GM12878 (cell line): ENCODE measurements around the gene LYRM2. TPM values are rescaled to one million over a fixed set of nuclear protein-coding genes. Genes with fewer than 3 reads are reported as not detected.

Experiments used
- ATAC-seq: fragments of 200-7000 bp; cut with Tn5 transposase; 3 replicates; pipeline ENCODE4 v1.9.1; 2020; ENCODE audit warnings: mild to moderate bottlenecking, moderate library complexity
- BruUV-seq: library from RNA; stranded (reverse); fragments of 400-500 nt; replicated peaks from 2 replicates; lab custom pipeline; 2021; lab: Mats Ljungman, UMichigan
- CTCF ChIA-PET: fragments of 300-600 bp; sonication (Branson Sonifier 250); formaldehyde crosslinking; extraction: SDS; loops from one replicate; lab custom pipeline; 2021; ENCODE audit warnings: inconsistent platforms; lab: Yijun Ruan, JAX
- POLR2A ChIA-PET: fragments of 350-600 bp; formaldehyde crosslinking; extraction: SDS; loops from one replicate; lab custom pipeline; 2021; ENCODE audit warnings: inconsistent platforms; lab: Charles Lee
- RAD21 ChIA-PET: fragments of 300-600 bp; sonication (Branson Sonifier 250); formaldehyde crosslinking; loops from one replicate; lab custom pipeline; 2023; ENCODE audit warnings: antibody characterized with exemption; ENCODE audit not compliant: unreplicated experiment; lab: Charles Lee
- SMC1A ChIA-PET: fragments of 300-600 bp; sonication (Branson Sonifier 250); formaldehyde crosslinking; loops from one replicate; lab custom pipeline; 2023; ENCODE audit not compliant: unreplicated experiment, uncharacterized antibody; lab: Charles Lee
- DNase-seq: peaks from one replicate; pipeline ENCODE4 v3.0.0-alpha.2; 2011; ENCODE audit warnings: low read depth, low spot score
- FAIRE-seq: peaks from 3 replicates; lab custom pipeline; 2011; peaks lifted over from hg19 to GRCh38; lab: Jason Lieb, UNC
- H2AFZ ChIP-seq: 2 replicates; pipeline ENCODE4 v1.6.0; 2011; ENCODE audit warnings: low read depth, low read length, control low read depth; ENCODE audit not compliant: control insufficient read depth
- H3K27ac ChIP-seq: 2 replicates; pipeline ENCODE4 v1.5.1; 2011; ENCODE audit warnings: control low read depth; ENCODE audit not compliant: control insufficient read depth, insufficient read depth
- H3K27me3 ChIP-seq, 2 experiments: replicated peaks in 1 of 2; 2 replicates each; pipeline versions ENCODE4 v1.6.0 to v1.6.1; 2011; ENCODE audit warnings: low read length in 1 of 2; ENCODE audit not compliant: control insufficient read depth in 2 of 2, insufficient read depth in 2 of 2
- H3K36me3 ChIP-seq, 2 experiments: 2 replicates each; pipeline ENCODE4 v1.5.1; 2011; ENCODE audit warnings: low read length in 1 of 2; ENCODE audit not compliant: control insufficient read depth in 2 of 2, insufficient read depth in 2 of 2
- H3K4me1 ChIP-seq: 2 replicates; pipeline ENCODE4 v1.6.1; 2011; ENCODE audit warnings: mild to moderate bottlenecking, low read length, moderate library complexity, mixed read lengths; ENCODE audit not compliant: control insufficient read depth, insufficient read depth
- H3K4me2 ChIP-seq: 2 replicates; pipeline ENCODE4 v1.6.0; 2011; ENCODE audit warnings: control low read depth; ENCODE audit not compliant: control insufficient read depth, insufficient read depth
- H3K4me3 ChIP-seq: fragments of 200-600 bp; sonication (generic); 2 replicates; pipeline ENCODE4 v1.5.1; 2016
- H3K79me2 ChIP-seq: 2 replicates; pipeline ENCODE4 v1.6.0; 2011; ENCODE audit warnings: low read length; ENCODE audit not compliant: control insufficient read depth, insufficient read depth
- H3K9ac ChIP-seq: 2 replicates; pipeline ENCODE4 v1.8.0; 2011; ENCODE audit warnings: low read length, control low read depth, mixed read lengths; ENCODE audit not compliant: control insufficient read depth, insufficient read depth
- H3K9me3 ChIP-seq: replicated peaks from 3 replicates; pipeline ENCODE4 v1.5.1; 2011; ENCODE audit warnings: mild to moderate bottlenecking, low read length; ENCODE audit not compliant: control insufficient read depth, insufficient read depth
- H4K20me1 ChIP-seq: 2 replicates; pipeline ENCODE4 v1.6.0; 2011; ENCODE audit not compliant: control insufficient read depth, insufficient read depth
- ASH2L ChIP-seq: fragments of 300-600, 200-600 bp; sonication (generic); IDR thresholded peaks from 2 replicates; pipeline ENCODE4 v1.6.1; 2017; ENCODE audit warnings: low read depth, mild to moderate bottlenecking, borderline replicate concordance
- HDAC2 ChIP-seq: fragments of 200-600 bp; sonication (generic); IDR thresholded peaks from 2 replicates; pipeline ENCODE4 v1.6.1; 2017
- LARP7 ChIP-seq: fragments of 450-650 bp; IDR thresholded peaks from 2 replicates; pipeline ENCODE4 v1.6.1; 2017; ENCODE audit warnings: mild to moderate bottlenecking
- SREBF2 ChIP-seq: IDR thresholded peaks from 2 replicates; pipeline ENCODE4 v1.6.1; 2012; ENCODE audit warnings: mild to moderate bottlenecking, low read length
- WGBS: methylation state at CpG from one replicate; pipeline ENCODE4 v1.1.6; 2016; ENCODE audit warnings: low lambda C conversion rate; ENCODE audit not compliant: insufficient replicate concordance, insufficient coverage; ENCODE audit errors: missing lambda C conversion rate; 5-methylcytosine and 5-hydroxymethylcytosine counted together
- in situ Hi-C: fragments of 300-500 bp; cut with MboI; formaldehyde crosslinking; loops from 9 replicates; pipeline ENCODE4 v1.14.3; 2018; ENCODE audit warnings: mixed read lengths
- intact Hi-C: fragments of 100-400 bp; cut with micrococcal nuclease; formaldehyde crosslinking; loops from one replicate; pipeline ENCODE4 v1.14.2; 2022; ENCODE audit not compliant: unreplicated experiment
- polyA plus RNA-seq, 11 experiments: library from polyadenylated mRNA; depleted of rRNA in 4 of 11; unstranded in 6 of 11; stranded (reverse) in 5 of 11; fragments of >200 nt; fragmentation: Nextera tagmentation in 4 of 11; fragmentation: Illumina TruSeq in 1 of 11; extraction: Ambion mirVana in 4 of 11; extraction: Trizol in 1 of 11; gene quantifications; 1 replicate in 1 of 11; 2 replicates in 10 of 11; pipeline versions ENCODE4 v1.2.1 to v1.2.3, GENCODE V29; 2011 to 2016; ENCODE audit warnings: inconsistent platforms in 2 of 11, missing spikeins in 2 of 11, low read depth in 1 of 11
- total RNA-seq, 4 experiments: library from RNA; depleted of rRNA in 3 of 4; stranded (reverse); fragments of >200 nt in 3 of 4; fragmentation: Illumina TruSeq in 1 of 4; extraction: Trizol in 1 of 4; gene quantifications; 2 replicates each; pipeline versions ENCODE4 v1.2.1 to v1.2.3, GENCODE V29; 2013 to 2021
- TF ChIP-seq, protein P1 (sequence below): fragments of 450-650 bp; IDR thresholded peaks from 2 replicates; pipeline ENCODE4 v1.6.1; 2017; ENCODE audit warnings: mild to moderate bottlenecking, low read depth, inconsistent platforms; ENCODE audit not compliant: poor library complexity, severe bottlenecking
- TF ChIP-seq, protein P2 (sequence below): fragments of 450-650 bp; IDR thresholded peaks from 2 replicates; pipeline ENCODE4 v1.6.1; 2016; ENCODE audit warnings: mild to moderate bottlenecking
- TF ChIP-seq, protein P3 (sequence below): IDR thresholded peaks from 2 replicates; pipeline ENCODE4 v1.6.1; 2011; ENCODE audit warnings: mild to moderate bottlenecking, low read depth, low read length, moderate library complexity; ENCODE audit not compliant: insufficient replicate concordance
- TF ChIP-seq, protein P4 (sequence below): fragments of 450-650 bp; IDR thresholded peaks from 2 replicates; pipeline ENCODE4 v1.6.1; 2016; ENCODE audit warnings: mild to moderate bottlenecking
- TF ChIP-seq, protein P5 (sequence below): IDR thresholded peaks from 2 replicates; pipeline ENCODE4 v1.6.1; 2012; ENCODE audit warnings: improper control_type of control experiment, low read depth, low read length; ENCODE audit not compliant: insufficient replicate concordance

Gene LYRM2
- total and polyA plus RNA-seq, 10 of the 15 experiments (the other 5 are each of a cell fraction or from before 2014, with no cell fraction given), result 17.2 to 75.0 (median 30.9) TPM

DNA sequence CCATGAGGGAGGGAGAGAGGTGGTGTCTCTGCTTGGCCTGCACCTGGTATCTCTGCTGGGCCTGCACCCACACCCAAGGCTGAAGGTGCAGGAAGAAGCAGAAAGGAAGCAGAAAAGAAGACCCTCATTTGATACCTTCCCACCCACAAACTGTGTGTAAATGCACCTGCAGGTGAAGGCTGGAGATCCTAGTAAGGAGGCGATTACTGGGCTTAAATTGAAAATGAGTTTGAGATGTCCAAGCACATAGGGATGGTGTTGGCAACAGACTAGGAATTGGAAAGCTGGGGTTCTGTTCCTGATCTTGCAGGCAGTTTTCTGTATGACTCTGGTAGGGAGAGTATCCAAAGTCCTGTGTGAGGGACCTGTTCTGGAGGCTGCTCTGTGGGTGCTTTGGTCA, 74.7 kb downstream of the LYRM2 start (continued):
- TF ChIP-seq, protein P1, sequence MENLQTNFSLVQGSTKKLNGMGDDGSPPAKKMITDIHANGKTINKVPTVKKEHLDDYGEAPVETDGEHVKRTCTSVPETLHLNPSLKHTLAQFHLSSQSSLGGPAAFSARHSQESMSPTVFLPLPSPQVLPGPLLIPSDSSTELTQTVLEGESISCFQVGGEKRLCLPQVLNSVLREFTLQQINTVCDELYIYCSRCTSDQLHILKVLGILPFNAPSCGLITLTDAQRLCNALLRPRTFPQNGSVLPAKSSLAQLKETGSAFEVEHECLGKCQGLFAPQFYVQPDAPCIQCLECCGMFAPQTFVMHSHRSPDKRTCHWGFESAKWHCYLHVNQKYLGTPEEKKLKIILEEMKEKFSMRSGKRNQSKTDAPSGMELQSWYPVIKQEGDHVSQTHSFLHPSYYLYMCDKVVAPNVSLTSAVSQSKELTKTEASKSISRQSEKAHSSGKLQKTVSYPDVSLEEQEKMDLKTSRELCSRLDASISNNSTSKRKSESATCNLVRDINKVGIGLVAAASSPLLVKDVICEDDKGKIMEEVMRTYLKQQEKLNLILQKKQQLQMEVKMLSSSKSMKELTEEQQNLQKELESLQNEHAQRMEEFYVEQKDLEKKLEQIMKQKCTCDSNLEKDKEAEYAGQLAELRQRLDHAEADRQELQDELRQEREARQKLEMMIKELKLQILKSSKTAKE, result no peak

DNA sequence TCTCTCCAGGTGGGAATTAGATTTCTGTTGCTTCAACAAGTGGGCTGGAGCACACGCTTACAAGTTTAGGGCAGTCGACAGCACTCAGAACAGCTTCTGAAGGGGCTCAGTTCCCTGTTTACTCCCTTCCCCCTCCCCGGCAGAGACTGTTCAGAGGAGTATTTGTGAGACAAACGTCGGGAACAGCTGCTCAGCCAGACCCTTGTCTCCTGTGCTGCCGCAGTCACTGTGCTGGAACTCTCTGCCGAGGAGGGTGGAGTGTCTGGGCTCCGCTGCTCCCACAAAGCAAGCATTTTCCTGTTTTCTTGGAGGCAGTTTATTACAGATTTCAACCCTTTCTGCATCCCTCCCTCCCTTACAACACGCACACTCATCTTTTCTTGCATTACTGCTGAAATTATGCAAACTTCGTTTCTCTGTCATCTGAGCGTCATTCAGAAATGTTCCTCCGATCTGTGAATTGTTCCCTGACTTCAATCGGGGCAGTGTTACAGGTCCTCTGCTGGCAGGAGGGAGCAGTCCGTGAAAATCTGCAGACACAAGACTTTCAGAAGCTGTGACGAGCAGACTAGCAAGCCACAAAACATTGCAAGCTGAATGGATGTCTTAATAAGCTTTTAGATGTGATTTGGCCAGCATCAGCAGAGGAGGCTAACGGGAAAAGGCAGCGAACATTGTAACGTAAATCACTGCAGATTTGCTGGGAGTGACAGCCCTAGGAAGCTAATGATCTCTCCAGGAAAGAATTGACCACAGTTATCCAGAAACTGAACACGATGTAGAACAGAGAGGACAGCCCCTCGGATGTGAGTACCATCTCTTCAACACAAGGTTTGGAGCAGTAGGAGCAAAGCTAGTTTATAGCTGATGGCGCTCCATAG, 76.2 kb downstream of the LYRM2 start:
- CTCF ChIA-PET, result no interaction called here
- Histone ChIP-seq H3K27me3 (peaks cover 0 to 3% of the 10 kb centered on the region in 2 experiments; a peak in 2 of 4 replicates), H4K20me1 (no peaks in the 10 kb centered on the region), H3K36me3 (no peaks in the 10 kb centered on the region), H3K4me1 (no peaks in the 10 kb centered on the region), H3K27ac (no peak overlapping the region), H2AFZ (no peak overlapping the region), H3K9ac (no peak overlapping the region), H3K4me3 (no peak overlapping the region), H3K4me2 (no peak overlapping the region), H3K9me3 (no peaks in the 10 kb centered on the region), H3K79me2 (no peaks in the 10 kb centered on the region)
- SMC1A ChIA-PET, result no interaction called here
- intact Hi-C loops (no loop called here), in situ Hi-C loops (no loop called here)
- 47% methylated on average over 21 of the region's 21 CpGs for WGBS
- ATAC-seq (no peak), DNase-seq (no peak), FAIRE-seq (no peak)
- no TSS peak for BruUV-seq
- POLR2A ChIA-PET, result no interaction called here
- RAD21 ChIA-PET, result no interaction called here
- TF ChIP-seq ASH2L, result no peak
- TF ChIP-seq, protein P2, sequence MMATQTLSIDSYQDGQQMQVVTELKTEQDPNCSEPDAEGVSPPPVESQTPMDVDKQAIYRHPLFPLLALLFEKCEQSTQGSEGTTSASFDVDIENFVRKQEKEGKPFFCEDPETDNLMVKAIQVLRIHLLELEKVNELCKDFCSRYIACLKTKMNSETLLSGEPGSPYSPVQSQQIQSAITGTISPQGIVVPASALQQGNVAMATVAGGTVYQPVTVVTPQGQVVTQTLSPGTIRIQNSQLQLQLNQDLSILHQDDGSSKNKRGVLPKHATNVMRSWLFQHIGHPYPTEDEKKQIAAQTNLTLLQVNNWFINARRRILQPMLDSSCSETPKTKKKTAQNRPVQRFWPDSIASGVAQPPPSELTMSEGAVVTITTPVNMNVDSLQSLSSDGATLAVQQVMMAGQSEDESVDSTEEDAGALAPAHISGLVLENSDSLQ, result no peak
- TF ChIP-seq, protein P3, sequence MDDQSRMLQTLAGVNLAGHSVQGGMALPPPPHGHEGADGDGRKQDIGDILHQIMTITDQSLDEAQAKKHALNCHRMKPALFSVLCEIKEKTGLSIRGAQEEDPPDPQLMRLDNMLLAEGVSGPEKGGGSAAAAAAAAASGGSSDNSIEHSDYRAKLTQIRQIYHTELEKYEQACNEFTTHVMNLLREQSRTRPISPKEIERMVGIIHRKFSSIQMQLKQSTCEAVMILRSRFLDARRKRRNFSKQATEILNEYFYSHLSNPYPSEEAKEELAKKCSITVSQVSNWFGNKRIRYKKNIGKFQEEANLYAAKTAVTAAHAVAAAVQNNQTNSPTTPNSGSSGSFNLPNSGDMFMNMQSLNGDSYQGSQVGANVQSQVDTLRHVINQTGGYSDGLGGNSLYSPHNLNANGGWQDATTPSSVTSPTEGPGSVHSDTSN, result no peak
- TF ChIP-seq SREBF2, result no peak
- no peak for TF ChIP-seq LARP7
- TF ChIP-seq, protein P4, sequence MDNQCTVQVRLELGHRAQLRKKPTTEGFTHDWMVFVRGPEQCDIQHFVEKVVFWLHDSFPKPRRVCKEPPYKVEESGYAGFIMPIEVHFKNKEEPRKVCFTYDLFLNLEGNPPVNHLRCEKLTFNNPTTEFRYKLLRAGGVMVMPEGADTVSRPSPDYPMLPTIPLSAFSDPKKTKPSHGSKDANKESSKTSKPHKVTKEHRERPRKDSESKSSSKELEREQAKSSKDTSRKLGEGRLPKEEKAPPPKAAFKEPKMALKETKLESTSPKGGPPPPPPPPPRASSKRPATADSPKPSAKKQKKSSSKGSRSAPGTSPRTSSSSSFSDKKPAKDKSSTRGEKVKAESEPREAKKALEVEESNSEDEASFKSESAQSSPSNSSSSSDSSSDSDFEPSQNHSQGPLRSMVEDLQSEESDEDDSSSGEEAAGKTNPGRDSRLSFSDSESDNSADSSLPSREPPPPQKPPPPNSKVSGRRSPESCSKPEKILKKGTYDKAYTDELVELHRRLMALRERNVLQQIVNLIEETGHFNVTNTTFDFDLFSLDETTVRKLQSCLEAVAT, result no peak
- TF ChIP-seq, protein P5, sequence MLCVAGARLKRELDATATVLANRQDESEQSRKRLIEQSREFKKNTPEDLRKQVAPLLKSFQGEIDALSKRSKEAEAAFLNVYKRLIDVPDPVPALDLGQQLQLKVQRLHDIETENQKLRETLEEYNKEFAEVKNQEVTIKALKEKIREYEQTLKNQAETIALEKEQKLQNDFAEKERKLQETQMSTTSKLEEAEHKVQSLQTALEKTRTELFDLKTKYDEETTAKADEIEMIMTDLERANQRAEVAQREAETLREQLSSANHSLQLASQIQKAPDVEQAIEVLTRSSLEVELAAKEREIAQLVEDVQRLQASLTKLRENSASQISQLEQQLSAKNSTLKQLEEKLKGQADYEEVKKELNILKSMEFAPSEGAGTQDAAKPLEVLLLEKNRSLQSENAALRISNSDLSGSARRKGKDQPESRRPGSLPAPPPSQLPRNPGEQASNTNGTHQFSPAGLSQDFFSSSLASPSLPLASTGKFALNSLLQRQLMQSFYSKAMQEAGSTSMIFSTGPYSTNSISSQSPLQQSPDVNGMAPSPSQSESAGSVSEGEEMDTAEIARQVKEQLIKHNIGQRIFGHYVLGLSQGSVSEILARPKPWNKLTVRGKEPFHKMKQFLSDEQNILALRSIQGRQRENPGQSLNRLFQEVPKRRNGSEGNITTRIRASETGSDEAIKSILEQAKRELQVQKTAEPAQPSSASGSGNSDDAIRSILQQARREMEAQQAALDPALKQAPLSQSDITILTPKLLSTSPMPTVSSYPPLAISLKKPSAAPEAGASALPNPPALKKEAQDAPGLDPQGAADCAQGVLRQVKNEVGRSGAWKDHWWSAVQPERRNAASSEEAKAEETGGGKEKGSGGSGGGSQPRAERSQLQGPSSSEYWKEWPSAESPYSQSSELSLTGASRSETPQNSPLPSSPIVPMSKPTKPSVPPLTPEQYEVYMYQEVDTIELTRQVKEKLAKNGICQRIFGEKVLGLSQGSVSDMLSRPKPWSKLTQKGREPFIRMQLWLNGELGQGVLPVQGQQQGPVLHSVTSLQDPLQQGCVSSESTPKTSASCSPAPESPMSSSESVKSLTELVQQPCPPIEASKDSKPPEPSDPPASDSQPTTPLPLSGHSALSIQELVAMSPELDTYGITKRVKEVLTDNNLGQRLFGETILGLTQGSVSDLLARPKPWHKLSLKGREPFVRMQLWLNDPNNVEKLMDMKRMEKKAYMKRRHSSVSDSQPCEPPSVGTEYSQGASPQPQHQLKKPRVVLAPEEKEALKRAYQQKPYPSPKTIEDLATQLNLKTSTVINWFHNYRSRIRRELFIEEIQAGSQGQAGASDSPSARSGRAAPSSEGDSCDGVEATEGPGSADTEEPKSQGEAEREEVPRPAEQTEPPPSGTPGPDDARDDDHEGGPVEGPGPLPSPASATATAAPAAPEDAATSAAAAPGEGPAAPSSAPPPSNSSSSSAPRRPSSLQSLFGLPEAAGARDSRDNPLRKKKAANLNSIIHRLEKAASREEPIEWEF, result no peak
- no peak for TF ChIP-seq HDAC2
